Tongue (tissue), 2 donors: ENCODE data around the gene ZNF484. TPM values are rescaled to one million over a fixed set of nuclear protein-coding genes. Genes with fewer than 3 reads are reported as not detected.
"Not testable (repeated sequence)": the region's sequence is repeated elsewhere in the genome, so short reads cannot be mapped to it uniquely, and the experiment has no call there.

Experiments used
- DNase-seq: peaks from one replicate; pipeline ENCODE4 v3.0.0-alpha.2; 2015
- total RNA-seq: library from RNA; depleted of rRNA; stranded (reverse); fragments of >200 nt; gene quantifications from one replicate; pipeline ENCODE4 v1.2.3, GENCODE V29; 2014

ZNF484 gene
- total RNA-seq, 1 donor from 2014 or later, result 22.6 TPM

DNA sequence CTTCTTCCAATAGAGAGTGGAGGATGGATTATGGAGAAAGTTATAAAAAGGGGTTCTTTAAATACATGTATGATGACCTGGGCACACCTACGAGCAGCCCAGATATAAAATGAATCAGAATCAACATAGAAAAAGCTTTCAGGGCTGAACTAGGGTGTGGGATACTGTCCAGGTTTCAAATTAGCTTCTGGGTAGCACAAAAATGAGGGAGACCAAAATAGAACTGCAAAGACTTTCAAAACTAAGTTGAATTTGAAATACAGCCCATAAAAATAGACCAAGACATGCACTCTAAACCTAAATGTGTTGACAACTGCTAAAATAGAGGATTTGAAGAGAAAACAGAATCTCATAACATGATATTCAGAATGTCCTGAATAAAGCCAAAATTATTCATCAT is 17.0 kb downstream of the ZNF484 start:
- no peak for DNase-seq

DNA sequence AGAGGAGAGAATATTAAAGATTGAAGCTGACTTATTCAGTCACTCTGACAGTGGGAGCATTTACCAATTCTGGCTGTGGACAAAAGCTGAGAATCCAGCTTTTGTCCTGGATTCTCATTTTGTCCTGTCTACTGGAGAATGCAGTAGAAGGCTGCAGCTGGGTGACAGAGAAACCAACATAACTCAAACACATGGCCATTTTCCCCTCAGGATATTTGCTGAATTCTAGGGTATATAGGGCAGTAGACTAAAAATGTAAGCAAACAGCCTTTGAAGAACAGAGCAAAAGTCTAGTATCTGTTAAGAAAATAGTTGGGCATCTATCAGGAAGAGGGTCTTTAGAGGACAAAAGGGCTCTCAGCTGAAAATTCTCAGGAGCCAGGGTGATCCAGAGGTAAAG is 20.6 kb downstream of the ZNF484 start:
- no peak for DNase-seq

DNA sequence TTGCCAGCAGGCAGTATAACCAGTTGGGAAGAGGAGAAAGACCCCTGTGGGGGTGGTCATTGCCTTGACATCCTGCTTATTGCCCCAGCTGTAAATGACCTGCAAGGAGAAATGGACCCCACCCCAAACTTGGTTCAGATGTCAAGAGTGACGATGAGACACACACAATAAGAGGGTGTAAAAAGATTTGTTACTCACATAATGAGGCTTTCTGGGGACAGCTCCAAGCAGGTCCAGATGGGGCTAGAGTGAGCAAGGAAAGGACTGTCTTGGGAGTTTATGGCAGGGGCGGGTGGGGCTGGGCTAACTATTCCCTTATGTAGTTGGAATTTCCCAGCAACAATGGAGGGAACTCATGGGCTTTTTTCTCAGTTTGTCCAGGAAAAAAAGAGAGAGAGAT is 24.1 kb downstream of the ZNF484 start:
- DNase-seq, result no peak

DNA sequence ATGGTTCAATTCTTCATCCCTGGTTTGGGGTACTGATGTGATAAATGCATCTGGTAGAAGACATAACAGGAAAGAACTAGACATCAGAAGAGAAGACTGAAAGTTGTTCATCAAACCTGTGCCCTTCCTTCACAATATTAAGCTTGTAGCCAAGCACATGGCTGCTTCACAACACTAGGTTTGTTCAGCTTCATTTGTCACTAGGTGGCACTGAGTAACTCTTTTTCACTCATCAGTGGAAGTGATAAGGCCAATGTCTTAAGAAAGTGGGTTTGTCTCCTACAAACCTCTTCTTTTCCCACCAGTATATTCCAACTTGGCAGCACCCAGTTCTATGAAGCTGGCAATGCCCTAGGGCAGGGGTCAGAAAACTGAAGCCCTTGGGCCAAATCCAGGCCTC is 26.9 kb downstream of the ZNF484 start:
- DNase-seq, result no peak

DNA sequence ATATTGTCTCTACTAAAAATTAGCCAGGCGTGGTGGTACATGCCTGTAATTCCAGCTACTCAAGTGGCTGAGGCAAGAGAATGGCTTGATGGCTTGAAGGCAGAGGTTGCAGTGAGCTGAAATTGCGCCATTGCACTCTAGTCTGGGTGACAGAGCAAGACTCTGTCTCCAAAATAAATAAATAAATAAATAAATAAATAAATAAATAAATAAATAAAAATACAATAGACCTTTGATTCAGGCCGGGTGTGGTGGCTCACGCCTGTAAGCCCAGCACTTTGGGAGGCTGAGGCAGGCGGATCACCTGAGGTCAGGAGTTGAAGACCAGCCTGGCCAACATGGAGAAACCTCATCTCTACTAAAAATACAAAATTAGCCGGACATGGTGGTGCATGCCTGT is 29.1 kb downstream of the ZNF484 start:
- not testable (repeated sequence) for DNase-seq

DNA sequence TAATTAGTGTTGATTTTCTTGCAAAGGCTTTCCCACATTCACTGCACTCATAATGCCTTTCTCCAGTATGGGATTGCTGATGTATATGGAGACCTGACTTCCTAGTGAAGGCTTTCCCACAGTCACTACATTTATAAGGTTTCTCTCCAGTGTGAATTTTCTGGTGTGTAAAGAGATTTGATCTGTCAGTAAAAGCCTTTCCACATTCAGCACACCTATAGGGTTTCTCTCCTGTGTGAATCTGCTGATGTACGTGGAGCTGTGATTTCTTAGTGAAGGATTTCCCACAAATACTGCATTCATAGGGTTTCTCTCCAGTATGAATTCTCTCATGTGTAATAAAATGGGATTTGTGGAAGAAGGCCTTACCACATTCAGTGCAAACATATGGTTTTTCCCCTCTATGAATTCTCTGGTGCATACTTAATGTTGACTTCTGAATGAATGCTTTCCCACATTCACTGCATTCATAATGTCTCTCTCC is 31.1 kb downstream of the ZNF484 start:
- DNase-seq, result no peak

DNA sequence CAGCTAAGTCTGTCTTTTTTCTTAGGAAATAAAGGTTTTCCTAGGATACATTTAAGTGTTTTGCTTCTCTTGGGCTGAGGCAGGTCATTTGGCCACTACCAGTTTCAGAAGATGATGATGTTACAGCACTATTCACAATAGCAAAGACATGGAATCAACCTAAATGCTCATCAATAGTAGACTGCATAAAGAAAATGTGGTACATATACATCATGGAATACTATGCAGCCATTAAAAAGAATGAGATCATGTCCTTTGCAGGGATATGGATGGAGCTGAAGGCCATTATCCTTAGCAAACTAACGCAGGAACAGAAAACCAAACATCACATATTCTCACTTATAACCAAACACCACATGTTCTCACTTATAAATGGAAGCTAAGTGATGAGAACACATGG is 39.4 kb downstream of the ZNF484 start:
- DNase-seq, result not testable (repeated sequence)

DNA sequence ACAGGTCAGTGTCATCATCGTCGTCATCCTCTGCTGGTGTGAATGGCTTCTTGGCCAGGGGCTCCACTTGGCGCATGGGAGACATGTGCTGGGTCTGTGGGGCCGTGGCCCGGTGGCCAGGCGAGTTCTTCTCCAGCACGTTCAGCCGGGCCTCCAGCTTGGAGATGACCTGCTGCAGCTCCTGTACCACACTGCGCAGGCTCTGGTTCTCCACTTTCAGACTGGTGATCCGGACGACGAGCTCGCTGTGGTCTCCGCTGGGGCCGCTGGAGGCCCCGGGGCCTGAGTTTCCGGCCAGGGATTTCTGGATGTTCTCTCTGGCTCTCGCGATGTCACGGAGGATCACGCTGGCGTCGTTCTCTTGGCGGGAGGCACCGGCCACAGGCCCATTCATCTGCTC is 40.6 kb downstream of the ZNF484 start:
- DNase-seq, result no peak

DNA sequence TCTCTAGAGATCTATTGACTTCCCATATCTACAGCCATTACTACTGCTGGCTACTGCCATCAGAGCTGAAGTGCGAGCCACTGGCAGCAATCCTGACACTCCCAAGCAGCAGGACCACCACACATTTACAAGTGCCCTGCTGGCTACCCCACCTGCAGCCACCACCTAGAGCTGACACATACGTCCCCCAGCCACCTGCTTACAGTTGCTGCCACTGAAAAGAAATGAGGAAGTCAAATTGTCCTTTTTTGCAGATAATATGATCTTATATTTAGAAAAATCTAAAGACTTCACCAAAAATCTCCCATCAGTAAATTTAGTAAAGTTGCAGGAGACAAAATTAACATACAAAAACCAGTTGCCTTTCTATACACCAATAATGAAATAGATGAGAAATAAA is 48.4 kb downstream of the ZNF484 start:
- DNase-seq, result no peak

DNA sequence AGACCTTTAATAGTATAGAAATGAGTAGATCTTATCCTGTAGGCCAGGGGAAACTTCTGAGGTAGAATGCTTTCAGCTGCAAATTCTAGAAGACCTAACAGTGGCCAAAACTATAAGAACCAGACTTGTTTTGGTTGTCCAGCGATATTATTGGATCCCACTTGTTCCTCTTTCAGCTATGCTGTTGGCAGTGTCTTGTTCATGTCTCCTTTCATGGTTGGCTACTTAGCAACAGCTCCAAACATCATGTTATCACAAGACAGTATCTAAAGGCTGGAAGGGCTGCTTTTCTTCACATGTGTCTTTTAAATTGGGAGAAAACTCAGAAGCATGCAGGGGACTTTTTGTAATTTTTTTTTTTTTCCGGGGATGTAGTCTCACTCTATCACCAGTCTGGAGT is 52.8 kb downstream of the ZNF484 start:
- DNase-seq, result peak; percentile 18

DNA sequence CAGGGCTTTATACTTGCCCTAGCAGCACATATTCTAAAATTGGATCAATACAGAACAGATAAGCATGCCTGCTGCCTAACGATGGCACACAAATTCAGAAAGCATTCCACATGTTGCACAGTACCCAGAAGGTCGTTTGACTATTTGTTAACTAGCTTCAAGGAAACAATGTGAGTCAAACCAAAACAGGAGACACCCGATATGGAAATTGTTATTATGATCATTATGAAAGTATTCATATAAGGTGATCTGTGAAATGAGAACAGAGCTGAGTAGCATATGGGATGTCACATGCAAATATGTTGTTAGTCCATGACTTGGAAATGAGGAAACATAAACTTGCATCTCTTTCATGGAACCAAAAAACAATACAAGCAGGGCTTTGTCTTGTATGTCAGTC is 56.9 kb downstream of the ZNF484 start:
- no peak for DNase-seq

DNA sequence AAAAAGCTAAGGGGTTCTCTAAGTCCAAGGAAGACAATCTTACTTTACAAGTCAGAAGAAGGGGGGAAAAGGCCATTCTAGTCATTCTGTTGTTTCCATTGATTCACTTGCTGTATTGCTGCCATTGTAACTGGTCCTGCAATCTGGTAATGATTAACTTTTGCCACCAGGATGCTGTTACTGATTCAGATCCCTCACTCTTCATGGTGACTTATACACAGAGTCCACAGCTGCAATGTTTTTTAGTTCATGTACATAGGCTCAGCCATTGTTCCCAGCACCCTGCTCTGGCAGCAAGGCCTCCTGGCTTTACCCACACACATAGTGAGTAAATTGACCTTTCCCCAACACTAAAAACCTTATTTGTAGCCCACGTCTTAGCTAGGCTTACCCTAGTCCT is 57.9 kb downstream of the ZNF484 start:
- not testable (repeated sequence) for DNase-seq

DNA sequence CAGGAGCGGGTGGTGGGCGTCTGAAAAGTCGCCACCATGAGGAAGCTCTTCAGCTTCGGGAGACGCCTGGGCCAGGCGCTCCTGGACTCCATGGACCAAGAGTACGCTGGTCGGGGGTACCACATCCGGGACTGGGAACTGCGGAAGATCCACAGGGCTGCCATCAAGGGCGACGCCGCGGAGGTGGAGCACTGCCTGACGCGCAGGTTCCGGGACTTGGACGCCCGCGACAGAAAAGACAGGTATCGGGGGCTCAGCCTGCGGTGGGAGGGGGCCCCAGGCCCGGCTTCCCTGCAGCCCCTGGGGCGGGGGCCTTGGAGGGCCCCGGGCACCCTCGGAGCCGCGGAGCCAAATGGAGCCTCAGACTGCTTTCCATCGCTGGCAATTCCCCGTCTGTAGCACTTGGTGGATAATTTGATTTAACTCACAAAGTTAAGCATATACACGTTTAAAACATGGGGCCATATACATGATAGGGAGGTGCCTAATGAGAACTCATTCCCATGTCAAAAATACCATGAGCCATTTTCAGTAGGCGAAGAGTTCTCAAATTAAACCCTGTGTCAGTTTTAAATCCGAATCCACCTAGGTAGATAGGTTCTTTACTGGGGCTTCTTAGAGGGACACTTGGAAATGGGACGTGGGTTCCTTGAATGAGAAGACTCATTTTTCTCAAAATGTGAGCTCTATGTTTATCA is 68.1 kb downstream of the ZNF484 start:
- not testable (repeated sequence) for DNase-seq

DNA sequence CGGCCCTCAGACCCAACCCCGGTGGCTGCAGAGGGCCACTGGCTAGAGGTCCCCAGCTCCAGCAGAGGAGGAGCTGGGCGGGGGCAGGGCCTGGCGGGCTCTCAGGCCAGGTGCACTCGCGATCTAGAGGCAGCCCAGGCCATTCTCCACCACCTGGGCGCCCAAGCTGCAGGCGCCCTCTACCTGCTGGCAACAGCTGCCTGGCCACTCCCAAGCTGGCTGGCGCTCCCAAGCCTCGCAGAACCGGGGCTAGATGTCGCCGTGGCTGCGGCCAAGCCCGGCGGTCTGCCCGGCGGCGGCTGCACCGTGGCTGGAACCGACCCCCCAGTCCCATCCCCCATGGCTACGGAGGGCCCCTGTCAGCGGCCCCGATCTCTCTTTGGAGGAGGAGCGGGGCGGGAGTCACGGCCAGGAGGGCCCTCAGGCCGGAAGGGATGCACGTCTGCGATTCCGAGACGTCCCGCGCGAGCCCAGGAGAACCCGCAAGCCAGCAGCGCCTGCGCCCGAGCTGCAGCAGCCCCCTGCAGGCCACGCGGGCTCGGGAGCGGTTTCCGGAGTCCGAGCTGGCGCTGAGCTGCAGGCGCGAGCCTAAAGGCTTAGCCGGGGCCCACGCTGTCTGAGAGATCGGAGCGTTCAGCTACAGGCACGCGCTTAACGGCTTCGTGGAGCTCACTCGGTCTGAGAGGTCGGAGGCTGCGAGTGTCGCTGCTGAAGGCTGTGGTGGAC is 68.9 kb downstream of the ZNF484 start:
- peak; percentile 81 for DNase-seq

DNA sequence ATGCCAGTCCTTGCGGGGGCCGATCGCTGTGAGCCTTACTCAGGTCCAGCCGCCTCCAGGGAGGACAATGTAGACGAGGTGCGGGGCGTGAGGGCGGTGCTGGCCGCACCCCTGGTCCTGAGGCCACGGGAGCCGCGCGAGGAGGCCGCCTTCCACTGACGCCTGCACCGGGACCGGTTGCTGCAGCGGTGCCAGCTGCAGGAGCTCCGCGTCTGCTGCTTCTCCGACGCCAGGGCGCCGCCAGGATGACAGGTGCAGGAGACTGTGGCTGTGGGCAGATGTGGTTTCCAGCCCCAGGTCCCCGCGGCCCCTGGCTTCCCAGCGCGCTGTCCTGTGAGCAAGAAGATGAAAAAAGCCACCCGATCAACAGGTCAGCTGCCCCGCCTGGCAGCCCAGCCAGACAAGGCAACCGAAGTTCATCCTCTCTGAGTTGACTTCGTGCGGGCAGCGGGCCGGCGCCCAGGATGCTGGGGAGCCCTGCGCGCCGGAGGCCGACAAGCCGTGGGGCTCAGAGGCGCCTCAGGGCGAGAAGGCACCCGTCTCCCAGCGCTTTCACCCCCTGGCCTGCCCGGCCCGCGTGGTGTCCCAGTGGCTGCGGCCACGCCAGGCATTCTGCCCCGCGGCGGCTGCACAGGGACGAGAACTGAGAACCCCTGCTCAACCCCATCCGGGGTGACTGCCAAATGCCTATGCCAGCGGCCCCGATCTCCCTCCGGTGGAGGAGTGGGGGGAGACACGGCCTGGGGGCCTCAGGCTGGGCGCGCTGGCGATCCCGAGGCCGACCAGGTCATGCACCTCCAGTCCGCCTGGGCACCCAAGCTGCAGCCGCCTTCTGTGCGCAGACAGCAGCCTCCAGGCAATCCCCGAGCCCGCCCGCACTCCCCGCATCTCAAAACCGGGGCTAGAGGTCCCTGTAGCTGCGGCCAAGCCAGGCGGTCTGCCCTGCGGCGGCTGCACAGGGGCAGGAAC is 69.8 kb downstream of the ZNF484 start:
- no peak for DNase-seq

DNA sequence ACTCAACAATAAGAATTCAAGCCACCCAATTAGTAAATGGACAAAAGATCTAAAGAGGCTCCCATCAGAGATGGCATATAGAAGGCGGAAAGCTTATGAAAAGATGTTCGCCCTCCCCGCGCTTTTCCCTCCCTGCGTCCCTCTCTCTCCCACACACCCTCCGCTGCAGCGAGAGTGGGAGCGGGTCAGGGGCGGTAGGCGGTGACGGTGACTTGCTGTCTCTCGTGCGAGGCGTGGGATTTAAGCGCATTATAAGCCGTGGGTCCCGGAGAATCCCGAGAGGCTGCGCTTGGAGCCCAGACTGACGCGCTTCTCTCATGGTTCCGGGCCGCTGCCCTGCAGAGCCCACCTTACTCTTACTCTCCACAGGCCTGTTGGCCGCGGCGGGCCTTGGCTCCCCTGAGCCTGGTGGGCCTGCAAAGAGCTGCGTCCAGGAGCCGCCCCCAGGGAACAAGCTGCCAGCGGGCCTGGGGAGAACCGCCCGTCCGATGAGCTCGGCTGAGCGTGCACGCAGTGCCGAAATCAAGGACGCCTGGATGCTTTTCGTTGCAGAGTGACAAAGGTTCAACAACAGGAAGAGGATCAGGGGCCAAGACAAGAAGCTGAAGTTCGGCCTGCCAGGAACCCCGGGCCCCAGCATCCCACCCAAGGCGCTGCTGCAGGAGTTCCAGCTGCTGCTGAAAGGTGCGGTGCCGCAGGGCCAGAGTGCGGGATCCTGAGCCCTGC is 70.6 kb downstream of the ZNF484 start:
- DNase-seq, result no peak

DNA sequence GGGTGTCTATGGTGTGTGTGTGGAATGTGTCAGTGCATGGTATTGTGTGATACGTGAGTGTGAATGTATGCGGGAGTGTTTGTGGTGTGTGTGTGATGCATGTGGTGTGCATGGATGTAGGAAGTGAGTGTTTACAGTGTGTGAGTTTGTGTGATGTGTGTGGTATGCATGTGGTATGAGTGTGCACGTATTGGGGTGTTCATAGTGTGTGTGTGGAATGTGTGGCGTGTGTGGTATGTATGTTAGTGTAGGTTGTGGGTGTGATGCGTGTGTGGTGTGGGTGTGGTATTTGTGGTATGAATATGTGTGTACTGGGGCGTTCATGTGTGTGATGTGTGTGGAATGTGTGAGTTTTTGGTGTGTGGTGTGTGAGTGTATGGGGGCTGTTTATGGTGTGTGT is 73.1 kb downstream of the ZNF484 start:
- DNase-seq, result no peak

DNA sequence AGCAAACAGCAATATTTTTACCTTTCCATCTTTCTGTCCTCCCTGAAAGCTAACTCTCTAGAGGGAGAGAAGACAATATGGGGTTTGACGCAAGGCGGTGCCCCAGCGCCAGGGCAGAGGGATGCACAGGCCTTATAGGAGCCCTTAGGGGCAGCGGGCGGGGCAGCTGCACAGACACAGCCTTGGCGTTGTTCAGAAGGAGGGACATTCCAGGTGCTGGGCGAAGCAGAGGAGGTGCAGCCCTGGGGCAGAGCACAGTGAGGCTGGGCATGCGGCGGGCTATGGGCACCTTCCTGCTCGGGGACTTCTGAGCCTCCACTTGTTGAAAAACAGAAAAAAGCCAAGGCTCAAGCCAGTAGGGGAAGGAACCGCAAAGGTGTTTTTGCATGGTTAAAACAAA is 79.5 kb downstream of the ZNF484 start:
- DNase-seq, result no peak

DNA sequence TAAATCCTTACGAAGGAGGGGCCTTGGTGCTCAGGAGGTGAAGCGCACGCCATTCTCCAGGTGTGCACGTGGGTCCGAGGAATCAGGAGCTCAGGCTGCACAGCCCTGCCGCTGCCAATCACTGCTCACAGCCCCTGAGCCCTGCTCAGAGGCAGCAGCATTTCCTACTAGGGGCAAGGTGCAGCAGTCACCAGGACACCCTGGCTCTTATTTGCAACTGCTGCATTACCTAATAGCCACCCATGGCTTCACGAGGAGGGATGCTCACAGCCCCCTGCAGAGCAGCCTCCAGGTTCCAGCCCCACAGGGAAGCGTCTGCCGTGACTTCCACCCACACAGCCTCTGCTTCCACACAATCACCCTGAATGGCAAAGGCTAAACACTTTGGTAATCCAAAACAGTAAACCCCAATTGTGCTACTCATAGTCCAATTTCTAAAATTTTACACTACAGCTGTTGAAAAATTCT is 81.5 kb downstream of the ZNF484 start:
- DNase-seq, result not testable (repeated sequence)

DNA sequence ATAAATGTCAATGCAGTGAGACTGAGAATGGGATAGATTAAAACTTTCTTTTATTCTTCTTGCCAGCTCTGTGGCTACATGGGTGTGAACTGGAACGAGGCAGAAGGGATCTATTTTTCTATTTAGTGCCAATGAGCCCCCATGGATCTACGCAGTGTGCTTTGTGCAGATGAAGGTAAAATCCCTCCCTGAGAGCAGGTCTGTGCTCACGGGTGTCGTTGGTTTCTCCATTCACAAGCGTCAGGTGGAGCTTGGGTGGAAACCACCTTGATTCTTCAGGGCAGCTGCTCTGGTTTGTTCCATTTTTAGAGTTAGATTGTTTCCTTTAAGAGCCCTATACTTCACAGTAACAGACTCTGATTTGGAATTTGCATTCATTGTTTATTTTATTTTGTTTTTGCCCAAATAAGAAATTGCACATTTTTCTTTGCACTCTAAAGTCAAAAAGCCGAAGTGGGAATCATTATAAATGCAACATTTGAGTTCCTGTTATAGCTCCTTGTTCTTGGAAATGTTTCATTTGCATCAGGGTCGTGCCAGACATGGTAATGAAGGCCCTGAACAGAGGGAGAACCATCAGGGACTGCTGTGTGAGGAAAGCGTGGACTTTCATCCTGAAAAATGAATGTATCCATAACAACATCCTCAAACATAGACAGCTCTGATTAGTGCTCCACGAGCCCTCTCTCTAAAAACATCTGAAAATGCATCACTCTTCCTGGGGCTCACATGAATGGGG is 82.1 kb downstream of the ZNF484 start:
- no peak for DNase-seq
